KMS-11 (cell line): ENCODE data around the gene PF4V1.

Source experiments
- H2AFZ ChIP-seq: fragments of 200-600 bp; sonication (generic); 2 replicates; pipeline ENCODE4 v1.6.1; 2016; ENCODE audit warnings: antibody characterized with exemption, mixed run types, low read depth
- H3K27ac ChIP-seq: fragments of 200-600 bp; sonication (generic); 2 replicates; pipeline ENCODE4 v1.6.1; 2016; ENCODE audit warnings: mild to moderate bottlenecking, mixed run types
- H3K27me3 ChIP-seq: fragments of 200-600 bp; sonication (generic); 2 replicates; pipeline ENCODE4 v1.6.1; 2017; ENCODE audit warnings: mild to moderate bottlenecking, low read depth, mixed run types, moderate library complexity; ENCODE audit not compliant: insufficient read depth
- H3K36me3 ChIP-seq: fragments of 200-600 bp; sonication (generic); 2 replicates; pipeline ENCODE4 v1.6.1; 2017; ENCODE audit warnings: mild to moderate bottlenecking, mixed run types; ENCODE audit not compliant: insufficient read depth
- H3K4me1 ChIP-seq: fragments of 200-600 bp; sonication (generic); 2 replicates; pipeline ENCODE4 v1.6.1; 2016; ENCODE audit warnings: mild to moderate bottlenecking, low read depth, mixed run types; ENCODE audit not compliant: poor library complexity, severe bottlenecking
- H3K4me2 ChIP-seq: fragments of 200-600 bp; sonication (generic); 2 replicates; pipeline ENCODE4 v1.7.0; 2016; ENCODE audit warnings: mild to moderate bottlenecking, mixed run types
- H3K4me3 ChIP-seq: fragments of 200-600 bp; sonication (generic); IDR thresholded peaks from 2 replicates; pipeline ENCODE4 v1.6.1; 2017; ENCODE audit warnings: low read depth, low read length, mixed read lengths; ENCODE audit not compliant: insufficient read depth
- H3K79me2 ChIP-seq: fragments of 200-600 bp; sonication (generic); 2 replicates; pipeline ENCODE4 v1.6.1; 2016; ENCODE audit warnings: low read depth, mixed run types; ENCODE audit not compliant: insufficient read depth
- H3K9ac ChIP-seq: fragments of 200-600 bp; sonication (generic); 2 replicates; pipeline ENCODE4 v1.6.1; 2016; ENCODE audit warnings: mild to moderate bottlenecking, mixed run types
- H4K20me1 ChIP-seq: fragments of 200-600 bp; sonication (generic); 2 replicates; pipeline ENCODE4 v1.6.1; 2016; ENCODE audit warnings: mild to moderate bottlenecking, mixed run types; ENCODE audit not compliant: insufficient read depth
- CTCF ChIP-seq: fragments of 200-600 bp; sonication (generic); conservative IDR thresholded peaks from 2 replicates; pipeline ENCODE4 v1.6.1; 2017; ENCODE audit warnings: low read depth, mild to moderate bottlenecking, antibody characterized with exemption, low read length, moderate library complexity, mixed read lengths

The PF4V1 gene

GRCh38 chr4:73815145-73815544 lies 38.0 kb upstream of the PF4V1 start:
- no peaks in the 10 kb centered on the region for H3K27me3 ChIP-seq
- peak overlapping the region; percentile 90 for H3K27ac ChIP-seq
- no peaks in the 10 kb centered on the region for H3K36me3 ChIP-seq
- no peak overlapping the region for H3K4me3 ChIP-seq
- H3K4me1 ChIP-seq: peaks cover 91% of the 10 kb centered on the region
- peak overlapping the region; percentile 17; the same call in 1 of the 2 replicates for H2AFZ ChIP-seq
- H3K4me2 ChIP-seq: peak overlapping the region; percentile 57
- no peaks in the 10 kb centered on the region for H4K20me1 ChIP-seq
- no peak for TF ChIP-seq CTCF
- no peaks in the 10 kb centered on the region for H3K79me2 ChIP-seq
- H3K9ac ChIP-seq: peak overlapping the region; percentile 22; the same call in 1 of the 2 replicates

- Histone ChIP-seq H4K20me1 (no peaks in the 10 kb centered on the region), H3K4me1 (peaks cover 74% of the 10 kb centered on the region), H2AFZ (peak overlapping the region; percentile 51; the same call in 1 of the 2 replicates), H3K27ac (peak overlapping the region; percentile 90), H3K79me2 (no peaks in the 10 kb centered on the region), H3K36me3 (no peaks in the 10 kb centered on the region), H3K4me3 (peak overlapping the region; percentile 82), H3K27me3 (no peaks in the 10 kb centered on the region), H3K4me2 (peak overlapping the region; percentile 57), H3K9ac (peak overlapping the region; percentile 42)
- no peak for TF ChIP-seq CTCF
Measured at GRCh38 chr4:73816814-73817213, 36.3 kb upstream of the PF4V1 start.

- no peaks in the 10 kb centered on the region for H3K79me2 ChIP-seq
Measured at GRCh38 chr4:73817341-73817740, 35.8 kb upstream of the PF4V1 start.

GRCh38 chr4:73821325-73821724 lies 31.8 kb upstream of the PF4V1 start:
- no peak overlapping the region for H3K4me2 ChIP-seq
- H3K79me2 ChIP-seq: no peaks in the 10 kb centered on the region
- no peak overlapping the region for H3K4me3 ChIP-seq
- H3K36me3 ChIP-seq: no peaks in the 10 kb centered on the region
- peaks cover 29% of the 10 kb centered on the region for H3K4me1 ChIP-seq
- no peak overlapping the region for H3K27ac ChIP-seq
- no peak for TF ChIP-seq CTCF
- no peak overlapping the region for H2AFZ ChIP-seq
- H4K20me1 ChIP-seq: no peaks in the 10 kb centered on the region
- H3K27me3 ChIP-seq: no peaks in the 10 kb centered on the region
- no peak overlapping the region for H3K9ac ChIP-seq

More at GRCh38 chr4:73817341-73817740, 35.8 kb upstream of the PF4V1 start:
- Histone ChIP-seq H3K27me3 (no peaks in the 10 kb centered on the region), H3K4me2 (peak overlapping the region; percentile 57), H2AFZ (no peak overlapping the region), H3K9ac (peak overlapping the region; percentile 42; the same call in 1 of the 2 replicates), H4K20me1 (no peaks in the 10 kb centered on the region), H3K4me3 (peak overlapping the region; percentile 21), H3K36me3 (no peaks in the 10 kb centered on the region), H3K4me1 (peaks cover 69% of the 10 kb centered on the region), H3K27ac (peak overlapping the region; percentile 90)
- no peak for TF ChIP-seq CTCF
